Ascending aorta (tissue), 2 donors: ENCODE measurements around the gene BMP2. TPM values are rescaled to one million over a fixed set of nuclear protein-coding genes. Genes with fewer than 3 reads are reported as not detected.

Experiments
- DNase-seq, 2 donors: peaks; one replicate each; pipeline ENCODE4 v3.0.0-alpha.2; 2019; ENCODE audit warnings: low spot score in 2 of 2
- H3K27ac ChIP-seq, 2 donors: fragments of 200-600 bp; sonication (generic); one replicate each; pipeline ENCODE4 v1.5.1; 2016 to 2017; ENCODE audit warnings: mild to moderate bottlenecking in 1 of 2
- H3K27me3 ChIP-seq: fragments of 200-600 bp; sonication (generic); one replicate; pipeline ENCODE4 v1.5.1; 2017
- H3K36me3 ChIP-seq, 2 donors: fragments of 200-600 bp; sonication (generic); one replicate each; pipeline ENCODE4 v1.5.1; 2016
- H3K4me1 ChIP-seq, 2 donors: fragments of 200-600 bp; sonication (generic); one replicate each; pipeline ENCODE4 v1.5.1; 2016 to 2017; ENCODE audit warnings: mild to moderate bottlenecking in 1 of 2
- H3K4me3 ChIP-seq, 2 donors: fragments of 200-600 bp; sonication (generic); one replicate each; pipeline ENCODE4 v1.5.1; 2016 to 2017; ENCODE audit warnings: mild to moderate bottlenecking in 1 of 2
- H3K9me3 ChIP-seq, 2 donors: fragments of 200-600 bp; sonication (generic); one replicate each; pipeline ENCODE4 v1.5.1; 2016
- intact Hi-C: fragments of 100-400 bp; cut with DNase I; formaldehyde crosslinking; loops from one replicate; pipeline ENCODE4 v1.15.1; 2023
- total RNA-seq: library from RNA; depleted of rRNA; stranded (reverse); fragments of >200 nt; gene quantifications from one replicate; pipeline ENCODE4 v1.1.0, GENCODE V29; 2016
- TF ChIP-seq, protein P1 (sequence below), 3 experiments: fragments of 200-600 bp in 2 of 3; fragments of 450-650 bp in 1 of 3; sonication (generic) in 2 of 3; IDR thresholded peaks; one replicate each; pipeline ENCODE4 v1.5.1; 2016 to 2019; ENCODE audit warnings: antibody characterized with exemption in 3 of 3, mild to moderate bottlenecking in 1 of 3, moderate library complexity in 1 of 3

Gene BMP2
- total RNA-seq: 31.1 TPM

- H3K9me3 ChIP-seq: no peaks in the 10 kb centered on the region
- H3K4me1 ChIP-seq: peaks cover 3 to 8% of the 10 kb centered on the region in 2 donors
- TF ChIP-seq, protein P1, sequence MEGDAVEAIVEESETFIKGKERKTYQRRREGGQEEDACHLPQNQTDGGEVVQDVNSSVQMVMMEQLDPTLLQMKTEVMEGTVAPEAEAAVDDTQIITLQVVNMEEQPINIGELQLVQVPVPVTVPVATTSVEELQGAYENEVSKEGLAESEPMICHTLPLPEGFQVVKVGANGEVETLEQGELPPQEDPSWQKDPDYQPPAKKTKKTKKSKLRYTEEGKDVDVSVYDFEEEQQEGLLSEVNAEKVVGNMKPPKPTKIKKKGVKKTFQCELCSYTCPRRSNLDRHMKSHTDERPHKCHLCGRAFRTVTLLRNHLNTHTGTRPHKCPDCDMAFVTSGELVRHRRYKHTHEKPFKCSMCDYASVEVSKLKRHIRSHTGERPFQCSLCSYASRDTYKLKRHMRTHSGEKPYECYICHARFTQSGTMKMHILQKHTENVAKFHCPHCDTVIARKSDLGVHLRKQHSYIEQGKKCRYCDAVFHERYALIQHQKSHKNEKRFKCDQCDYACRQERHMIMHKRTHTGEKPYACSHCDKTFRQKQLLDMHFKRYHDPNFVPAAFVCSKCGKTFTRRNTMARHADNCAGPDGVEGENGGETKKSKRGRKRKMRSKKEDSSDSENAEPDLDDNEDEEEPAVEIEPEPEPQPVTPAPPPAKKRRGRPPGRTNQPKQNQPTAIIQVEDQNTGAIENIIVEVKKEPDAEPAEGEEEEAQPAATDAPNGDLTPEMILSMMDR (IDR thresholded peaks at IDR 0.05): no peak
- H3K27me3 ChIP-seq: no peaks in the 10 kb centered on the region
- H3K36me3 ChIP-seq: no peaks in the 10 kb centered on the region
- intact Hi-C loops: loop anchor here (1.0 to 10.0 kb wide), 7 partner anchors 63 to 1247 kb away; partner anchors contain the start of gene TMX4
- peak within 1 kb of the TSS; percentile 76 to 89 for H3K27ac ChIP-seq
- DNase-seq: peak in 1 of 2 donors; percentile 72
- peak within 1 kb of the TSS; percentile 86 to 87 for H3K4me3 ChIP-seq
Observed at GRCh38 chr20:6767536-6768227, at the start of gene BMP2. Gene BMP2, plus strand, starts transcription at chr20:6767686. Its CDS starts 2,441 bp downstream, at chr20:6770127.

- TF ChIP-seq, protein P1 (IDR thresholded peaks at IDR 0.05): no peak
- intact Hi-C loops: no loop called here
- H3K9me3 ChIP-seq: no peaks in the 10 kb centered on the region
- no peak overlapping the region for H3K4me3 ChIP-seq
- H3K4me1 ChIP-seq: no peaks in the 10 kb centered on the region
- no peaks in the 10 kb centered on the region for H3K36me3 ChIP-seq
- H3K27me3 ChIP-seq: no peaks in the 10 kb centered on the region
- no peak overlapping the region for H3K27ac ChIP-seq
- no peak for DNase-seq
Observed at GRCh38 chr20:6718662-6719368, 48.7 kb upstream of the BMP2 start.

GRCh38 chr20:6719369-6719721 is 48.1 kb upstream of the BMP2 start:
- intact Hi-C loops: no loop called here
- TF ChIP-seq, protein P1 (IDR thresholded peaks at IDR 0.05): no peak
- no peak for DNase-seq

DNA sequence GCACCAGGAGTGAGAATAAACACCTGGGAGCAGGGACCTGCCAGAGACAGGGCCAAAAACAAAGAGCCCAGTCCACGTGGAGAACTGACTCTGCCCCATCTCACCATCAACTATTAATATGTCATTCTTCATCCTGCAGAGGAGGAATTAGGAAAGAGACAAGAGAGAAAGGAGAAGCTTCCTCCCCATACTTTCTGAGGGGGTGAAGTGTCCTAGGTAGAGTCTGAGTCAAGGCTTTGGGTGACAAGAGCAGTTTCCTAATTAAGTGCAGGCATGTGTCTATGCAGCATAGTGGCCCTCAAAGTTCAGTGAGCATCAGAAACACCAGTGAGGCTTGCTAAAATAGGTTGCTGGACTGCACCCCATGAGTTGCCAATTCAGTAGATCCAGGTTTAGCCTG is 40.7 kb upstream of the BMP2 start:
- no peaks in the 10 kb centered on the region for H3K4me1 ChIP-seq
- intact Hi-C loops: no loop called here
- TF ChIP-seq, protein P1 (IDR thresholded peaks at IDR 0.05): no peak
- no peaks in the 10 kb centered on the region for H3K36me3 ChIP-seq
- no peak overlapping the region for H3K27ac ChIP-seq
- DNase-seq: no peak
- H3K9me3 ChIP-seq: no peaks in the 10 kb centered on the region
- H3K4me3 ChIP-seq: no peak overlapping the region
- H3K27me3 ChIP-seq: no peaks in the 10 kb centered on the region

More at GRCh38 chr20:6719369-6719721, 48.1 kb upstream of the BMP2 start:
- H3K27me3 ChIP-seq: no peaks in the 10 kb centered on the region
- H3K9me3 ChIP-seq: no peaks in the 10 kb centered on the region
- no peak overlapping the region for H3K27ac ChIP-seq
- no peaks in the 10 kb centered on the region for H3K4me1 ChIP-seq
- no peaks in the 10 kb centered on the region for H3K36me3 ChIP-seq
- H3K4me3 ChIP-seq: no peak overlapping the region

DNA sequence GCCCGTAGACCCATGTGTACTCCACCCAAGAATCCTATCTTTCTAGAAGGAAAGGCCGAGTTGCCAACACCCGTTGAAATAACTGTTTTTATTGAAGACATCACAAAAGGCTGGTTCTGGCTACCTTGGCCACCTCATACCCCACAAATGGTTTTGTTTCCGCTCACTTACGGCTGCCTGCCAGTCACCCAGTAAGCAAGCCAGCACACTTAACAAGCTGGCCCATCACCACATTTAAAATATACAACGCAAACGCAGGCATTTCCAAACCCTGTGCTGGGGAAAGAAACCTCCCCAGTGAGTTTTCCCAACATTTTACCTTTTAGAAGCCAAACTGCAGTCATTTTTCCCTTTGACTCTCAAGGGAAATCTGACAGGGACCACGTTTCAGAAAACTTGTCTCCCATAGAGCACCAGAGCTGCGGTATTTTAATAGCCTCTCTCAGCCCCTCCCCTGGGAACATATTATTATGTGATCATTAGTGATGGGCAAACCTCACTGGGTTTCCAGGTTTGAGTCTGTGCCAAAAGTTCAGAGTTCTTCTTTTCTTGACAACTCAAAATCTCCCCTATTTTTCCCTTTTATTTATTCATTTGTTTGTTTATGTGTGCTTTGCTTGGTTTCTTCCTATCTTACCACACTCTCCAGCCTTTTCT is 36.7 kb upstream of the BMP2 start:
- H3K9me3 ChIP-seq: no peaks in the 10 kb centered on the region
- intact Hi-C loops: no loop called here
- no peak for DNase-seq
- H3K4me3 ChIP-seq: no peak overlapping the region
- no peaks in the 10 kb centered on the region for H3K36me3 ChIP-seq
- H3K27ac ChIP-seq: no peak overlapping the region
- H3K27me3 ChIP-seq: no peaks in the 10 kb centered on the region
- TF ChIP-seq, protein P1 (IDR thresholded peaks at IDR 0.05): no peak
- H3K4me1 ChIP-seq: no peaks in the 10 kb centered on the region
